Measurements from ENCODE around the gene RPS6KA2.

Gene RPS6KA2

DNA sequence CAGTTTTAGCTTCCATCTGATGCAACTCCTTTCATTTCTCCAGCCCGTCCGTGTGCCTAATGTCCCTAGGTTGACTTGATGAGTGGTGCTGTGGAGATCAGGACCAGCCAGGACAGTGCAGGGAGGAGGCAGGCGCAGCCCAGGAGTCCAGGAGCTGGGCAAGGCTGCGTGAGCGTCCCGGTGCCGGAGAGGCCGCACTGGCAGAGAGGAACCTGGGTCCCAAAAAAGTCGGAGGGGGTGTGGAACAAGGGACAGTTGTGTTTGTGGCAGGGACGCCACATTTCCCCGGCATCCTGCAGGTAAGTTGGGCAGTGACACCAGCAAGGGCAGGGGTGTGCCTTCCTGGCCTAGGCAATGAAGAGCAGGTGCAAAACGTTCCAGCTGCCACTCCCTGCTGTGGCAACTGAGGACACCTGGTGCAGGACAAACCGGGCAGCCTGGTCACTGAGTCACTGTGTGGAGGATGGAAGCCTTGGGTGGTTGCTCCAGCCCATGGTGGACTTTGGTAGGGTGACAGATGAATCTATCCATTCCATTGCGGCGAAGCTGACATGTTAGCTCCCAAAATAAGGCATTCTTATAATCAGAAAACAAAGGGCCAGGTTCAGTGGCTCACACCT, 93.7 kb downstream of the RPS6KA2 start:
- TF ChIP-seq, protein P1, sequence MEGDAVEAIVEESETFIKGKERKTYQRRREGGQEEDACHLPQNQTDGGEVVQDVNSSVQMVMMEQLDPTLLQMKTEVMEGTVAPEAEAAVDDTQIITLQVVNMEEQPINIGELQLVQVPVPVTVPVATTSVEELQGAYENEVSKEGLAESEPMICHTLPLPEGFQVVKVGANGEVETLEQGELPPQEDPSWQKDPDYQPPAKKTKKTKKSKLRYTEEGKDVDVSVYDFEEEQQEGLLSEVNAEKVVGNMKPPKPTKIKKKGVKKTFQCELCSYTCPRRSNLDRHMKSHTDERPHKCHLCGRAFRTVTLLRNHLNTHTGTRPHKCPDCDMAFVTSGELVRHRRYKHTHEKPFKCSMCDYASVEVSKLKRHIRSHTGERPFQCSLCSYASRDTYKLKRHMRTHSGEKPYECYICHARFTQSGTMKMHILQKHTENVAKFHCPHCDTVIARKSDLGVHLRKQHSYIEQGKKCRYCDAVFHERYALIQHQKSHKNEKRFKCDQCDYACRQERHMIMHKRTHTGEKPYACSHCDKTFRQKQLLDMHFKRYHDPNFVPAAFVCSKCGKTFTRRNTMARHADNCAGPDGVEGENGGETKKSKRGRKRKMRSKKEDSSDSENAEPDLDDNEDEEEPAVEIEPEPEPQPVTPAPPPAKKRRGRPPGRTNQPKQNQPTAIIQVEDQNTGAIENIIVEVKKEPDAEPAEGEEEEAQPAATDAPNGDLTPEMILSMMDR (IDR thresholded peaks at IDR 0.05), result no peak

DNA sequence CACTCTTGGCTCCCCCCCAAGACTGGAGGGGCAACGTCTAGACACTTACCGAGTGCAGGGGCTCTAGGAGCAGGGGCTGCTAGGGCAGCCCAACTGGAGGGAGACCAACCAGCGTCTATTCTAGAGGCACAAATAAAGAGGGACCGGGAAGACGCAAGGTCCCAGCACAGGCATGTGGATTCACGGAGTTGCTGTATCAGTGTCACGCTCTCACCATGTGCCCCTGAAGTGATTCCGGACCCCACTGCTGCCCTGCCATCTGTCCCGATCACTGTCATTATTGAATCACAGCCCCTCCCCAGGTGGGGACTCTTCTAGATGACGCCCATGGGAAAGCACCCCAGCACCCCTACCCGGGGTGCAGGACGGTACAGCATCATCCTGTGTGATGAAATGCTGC, 94.7 kb downstream of the RPS6KA2 start:
- TF ChIP-seq, protein P1 (IDR thresholded peaks at IDR 0.05), result no peak

DNA sequence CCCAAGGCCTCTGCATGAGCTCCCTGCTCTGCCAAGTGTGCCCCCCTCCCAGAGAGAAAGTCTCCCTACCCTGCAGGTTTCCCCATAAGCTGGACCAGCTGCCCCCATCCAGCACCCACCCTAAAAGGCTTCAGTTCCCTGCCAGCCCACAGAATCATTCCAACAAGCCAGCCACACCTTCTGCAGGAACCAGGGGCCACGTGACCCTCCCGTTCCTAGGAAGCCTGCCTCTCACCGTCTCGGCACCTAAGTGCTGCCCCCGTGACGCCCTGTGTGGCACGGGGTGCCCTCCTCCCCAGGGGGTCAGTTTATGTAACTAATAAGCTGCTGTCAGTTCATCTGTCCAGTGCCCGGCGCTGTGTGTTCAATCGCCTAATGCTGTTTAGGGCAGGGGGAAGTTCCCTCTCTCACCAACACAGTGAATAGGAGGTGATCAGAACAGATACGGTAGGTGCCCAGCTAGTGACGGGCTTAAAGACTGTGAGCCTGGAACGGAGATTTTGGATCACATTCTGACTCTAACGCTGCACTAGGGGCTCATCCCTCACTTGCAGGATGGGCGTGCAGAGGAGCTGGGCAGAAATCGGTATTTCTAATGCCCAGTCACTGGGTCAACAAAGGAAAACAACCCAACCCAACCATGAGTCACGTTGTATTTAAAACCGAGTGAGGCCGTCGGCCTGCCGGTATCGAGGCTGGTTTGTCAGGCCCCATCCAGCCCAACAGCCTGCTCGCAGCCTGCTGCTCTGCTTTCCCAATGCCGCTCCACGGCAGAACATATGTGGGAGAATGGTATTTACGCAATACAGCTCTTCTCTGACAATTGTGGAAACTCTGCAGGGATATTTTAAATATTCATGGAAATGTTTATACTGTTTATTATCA, 96.6 kb downstream of the RPS6KA2 start:
- TF ChIP-seq, protein P1 (IDR thresholded peaks at IDR 0.05), result no peak

DNA sequence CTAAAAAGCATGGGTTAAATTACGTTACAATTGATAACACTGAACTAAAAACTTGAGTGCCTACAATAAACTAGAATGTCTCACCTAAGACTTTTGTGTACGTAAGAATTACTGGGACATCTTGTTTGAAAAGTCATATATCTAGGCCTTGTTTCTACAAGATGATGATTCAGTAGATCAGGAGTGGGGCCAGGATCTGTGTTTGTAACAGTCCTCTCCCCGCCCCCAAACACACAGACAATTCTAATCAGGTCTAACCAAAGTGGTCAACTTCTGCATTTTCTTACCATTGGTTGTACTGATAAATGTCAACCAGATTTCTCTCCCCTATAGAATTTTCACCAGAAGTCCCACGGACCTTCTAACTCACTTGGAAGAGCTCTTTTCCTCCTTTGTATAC, 97.5 kb downstream of the RPS6KA2 start:
- TF ChIP-seq, protein P1 (IDR thresholded peaks at IDR 0.05), result no peak

DNA sequence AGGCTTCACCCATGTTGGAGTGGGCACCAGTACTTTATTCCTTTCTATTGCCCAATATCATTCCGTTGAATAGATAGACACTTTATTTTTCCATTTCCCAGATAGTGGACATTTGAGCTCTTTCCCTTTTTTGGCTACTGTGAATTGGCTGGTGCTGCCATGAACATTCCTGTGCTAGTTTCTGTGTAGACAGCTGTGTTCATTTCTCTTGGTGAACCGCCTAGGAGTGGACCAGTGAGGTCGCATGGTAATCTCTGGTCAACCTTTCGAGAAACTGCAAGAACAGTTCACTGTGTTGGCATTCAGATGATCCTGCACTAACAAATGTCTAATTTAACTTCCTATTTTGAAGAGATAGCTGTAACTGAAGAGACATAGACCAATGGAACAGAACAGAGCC, 99.2 kb downstream of the RPS6KA2 start:
- TF ChIP-seq, protein P1 (IDR thresholded peaks at IDR 0.05), result no peak

DNA sequence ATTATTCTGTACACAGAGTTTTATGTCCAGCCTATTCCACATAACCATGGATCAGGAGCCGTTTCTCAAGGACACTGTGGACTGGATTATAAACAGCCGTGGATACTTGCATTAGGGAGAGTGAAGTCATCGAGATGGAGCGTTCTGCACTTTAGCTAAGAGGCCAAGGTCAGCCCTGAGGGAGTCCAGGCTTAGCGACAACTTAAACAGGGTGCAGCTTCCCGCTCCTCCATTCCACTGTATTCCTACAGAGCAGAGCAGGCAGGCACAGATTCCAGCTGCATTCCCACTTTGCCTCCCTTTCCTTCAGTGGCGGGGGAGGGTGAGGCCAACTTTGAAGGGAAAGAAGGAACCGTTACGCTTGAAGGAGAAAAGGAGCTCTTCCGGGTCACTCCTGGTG, 100.1 kb downstream of the RPS6KA2 start:
- TF ChIP-seq, protein P1 (IDR thresholded peaks at IDR 0.05), result no peak

DNA sequence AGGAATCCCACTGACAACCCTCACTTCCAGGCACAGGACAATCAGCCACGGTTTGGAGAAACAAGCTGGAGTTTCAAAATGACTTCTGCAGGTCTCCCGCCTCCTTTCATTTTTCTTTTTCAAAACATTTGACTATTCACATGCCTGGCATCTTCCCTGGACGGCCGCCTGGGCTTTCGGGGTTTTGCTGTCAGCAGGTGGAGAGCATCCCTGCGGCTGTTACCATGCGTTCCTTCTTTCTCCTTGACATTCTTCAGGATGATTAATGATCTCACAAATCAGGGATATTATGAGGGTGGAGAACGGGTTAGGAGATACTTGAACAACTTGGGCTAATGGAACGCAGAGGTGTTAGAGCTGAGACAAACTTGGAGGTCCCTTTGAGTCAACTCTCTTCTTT, 101.5 kb downstream of the RPS6KA2 start:
- TF ChIP-seq, protein P1 (IDR thresholded peaks at IDR 0.05), result no peak

Data from LNCAP (cell line).